ENCODE data around the gene UFD1. TPM values are rescaled to one million over a fixed set of nuclear protein-coding genes. Genes with fewer than 3 reads are reported as not detected.

UFD1 gene
- polyA plus RNA-seq, 1 of the 3 experiments (the other 2 are of a cell fraction): 111 TPM

DNA sequence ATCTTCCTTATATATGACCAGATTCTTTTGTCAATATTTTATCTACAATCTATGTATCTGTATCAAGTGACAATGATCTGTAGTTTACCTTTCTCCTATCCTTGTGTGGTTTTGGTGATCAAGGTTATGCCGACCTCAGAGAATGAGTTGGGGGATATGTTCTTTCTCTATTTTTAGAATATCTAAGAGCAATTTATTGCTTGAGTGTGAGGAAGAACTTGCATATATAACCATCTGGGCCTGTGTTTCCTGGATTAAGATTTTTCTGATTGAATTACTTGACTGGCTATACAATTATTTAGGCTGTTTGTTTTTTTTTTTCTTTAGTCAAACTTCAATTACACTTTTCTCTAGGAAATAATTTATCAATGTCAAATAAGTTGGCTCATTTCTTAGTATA, 17.5 kb downstream of the UFD1 start (continued):
- TF ChIP-seq, protein P1, sequence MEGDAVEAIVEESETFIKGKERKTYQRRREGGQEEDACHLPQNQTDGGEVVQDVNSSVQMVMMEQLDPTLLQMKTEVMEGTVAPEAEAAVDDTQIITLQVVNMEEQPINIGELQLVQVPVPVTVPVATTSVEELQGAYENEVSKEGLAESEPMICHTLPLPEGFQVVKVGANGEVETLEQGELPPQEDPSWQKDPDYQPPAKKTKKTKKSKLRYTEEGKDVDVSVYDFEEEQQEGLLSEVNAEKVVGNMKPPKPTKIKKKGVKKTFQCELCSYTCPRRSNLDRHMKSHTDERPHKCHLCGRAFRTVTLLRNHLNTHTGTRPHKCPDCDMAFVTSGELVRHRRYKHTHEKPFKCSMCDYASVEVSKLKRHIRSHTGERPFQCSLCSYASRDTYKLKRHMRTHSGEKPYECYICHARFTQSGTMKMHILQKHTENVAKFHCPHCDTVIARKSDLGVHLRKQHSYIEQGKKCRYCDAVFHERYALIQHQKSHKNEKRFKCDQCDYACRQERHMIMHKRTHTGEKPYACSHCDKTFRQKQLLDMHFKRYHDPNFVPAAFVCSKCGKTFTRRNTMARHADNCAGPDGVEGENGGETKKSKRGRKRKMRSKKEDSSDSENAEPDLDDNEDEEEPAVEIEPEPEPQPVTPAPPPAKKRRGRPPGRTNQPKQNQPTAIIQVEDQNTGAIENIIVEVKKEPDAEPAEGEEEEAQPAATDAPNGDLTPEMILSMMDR (IDR thresholded peaks at IDR 0.05): no peak

DNA sequence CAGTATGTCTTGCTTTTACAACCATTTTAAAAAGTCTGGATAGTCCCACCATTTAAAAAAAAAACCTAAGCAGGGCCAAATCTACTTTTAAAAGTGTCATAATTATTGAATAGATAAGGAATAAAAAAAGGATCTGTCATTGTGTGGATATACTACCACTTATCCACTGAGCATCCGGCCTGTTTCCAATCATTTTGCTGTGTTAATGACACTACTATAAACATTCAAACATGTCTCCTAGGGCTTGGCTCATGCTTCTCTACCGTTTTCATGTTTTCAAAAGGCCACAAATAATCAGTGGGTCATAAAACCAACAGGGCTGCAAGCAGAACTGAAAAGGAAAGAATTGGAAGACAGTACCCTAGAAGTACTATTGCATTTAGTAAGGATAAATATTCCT, 19.0 kb downstream of the UFD1 start:
- Histone ChIP-seq H3K27me3 (ENCODE audit: insufficient read depth) (no peaks in the 10 kb centered on the region), H3K79me2 (ENCODE audit: insufficient read depth) (no peaks in the 10 kb centered on the region), H4K20me1 (ENCODE audit: insufficient read depth) (no peaks in the 10 kb centered on the region), H3K9ac (no peak overlapping the region), H3K27ac (ENCODE audit: low read depth in 2 of 2, low read length in 1 of 2) (no peak overlapping the region), H2AFZ (ENCODE audit: low read depth) (no peak overlapping the region), H3F3A (replicated peaks; ENCODE audit: insufficient read depth) (no peaks in the 10 kb centered on the region), H3K9me2 (no peaks in the 10 kb centered on the region), H3K4me1 (ENCODE audit: control insufficient read depth in 1 of 2, insufficient read depth in 2 of 2, low read depth in 1 of 2, low read length in 1 of 2) (no peaks in the 10 kb centered on the region; a peak in 1 of 4 replicates), H3K4me2 (no peak overlapping the region), H3K36me3 (replicated peaks in 1 of 2; ENCODE audit: control insufficient read depth in 1 of 2, insufficient read depth in 2 of 2, low read length in 1 of 2) (peaks cover 69 to 82% of the 10 kb centered on the region in 2 experiments), H3K4me3 (ENCODE audit: low read depth in 2 of 2, low read length in 1 of 2) (no peak overlapping the region), H3K9me3 (no peaks in the 10 kb centered on the region)
- DNase-seq: no peak
- WGBS (ENCODE audit: low lambda C conversion rate): 98% methylated on average over 2 of the region's 2 CpGs
- TF ChIP-seq FOXM1 (IDR thresholded peaks at IDR 0.05; ENCODE audit: low read depth) (no peak), GATA2 (CRISPR knock-in tag; IDR thresholded peaks at IDR 0.05) (no peak), RCOR1 (IDR thresholded peaks at IDR 0.05; ENCODE audit: low read length) (no peak), EP300 (IDR thresholded peaks at IDR 0.05; ENCODE audit: borderline replicate concordance in 1 of 2, low read depth in 1 of 2, low read length in 1 of 2) (no peak), ZBTB33 (IDR thresholded peaks at IDR 0.05; ENCODE audit: borderline replicate concordance, low read depth) (no peak), SMC3 (IDR thresholded peaks at IDR 0.05; ENCODE audit: low read depth, low read length) (no peak), CHD2 (IDR thresholded peaks at IDR 0.05; ENCODE audit: low read length, partially characterized antibody) (no peak), SIN3A (IDR thresholded peaks at IDR 0.05; ENCODE audit: borderline replicate concordance, low read depth, low read length) (no peak)
- TF ChIP-seq, protein P2, sequence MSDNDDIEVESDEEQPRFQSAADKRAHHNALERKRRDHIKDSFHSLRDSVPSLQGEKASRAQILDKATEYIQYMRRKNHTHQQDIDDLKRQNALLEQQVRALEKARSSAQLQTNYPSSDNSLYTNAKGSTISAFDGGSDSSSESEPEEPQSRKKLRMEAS (IDR thresholded peaks at IDR 0.05; ENCODE audit: low read depth): no peak
- CTCF ChIA-PET: no interaction called here
- POLR2A ChIA-PET: no interaction called here

DNA sequence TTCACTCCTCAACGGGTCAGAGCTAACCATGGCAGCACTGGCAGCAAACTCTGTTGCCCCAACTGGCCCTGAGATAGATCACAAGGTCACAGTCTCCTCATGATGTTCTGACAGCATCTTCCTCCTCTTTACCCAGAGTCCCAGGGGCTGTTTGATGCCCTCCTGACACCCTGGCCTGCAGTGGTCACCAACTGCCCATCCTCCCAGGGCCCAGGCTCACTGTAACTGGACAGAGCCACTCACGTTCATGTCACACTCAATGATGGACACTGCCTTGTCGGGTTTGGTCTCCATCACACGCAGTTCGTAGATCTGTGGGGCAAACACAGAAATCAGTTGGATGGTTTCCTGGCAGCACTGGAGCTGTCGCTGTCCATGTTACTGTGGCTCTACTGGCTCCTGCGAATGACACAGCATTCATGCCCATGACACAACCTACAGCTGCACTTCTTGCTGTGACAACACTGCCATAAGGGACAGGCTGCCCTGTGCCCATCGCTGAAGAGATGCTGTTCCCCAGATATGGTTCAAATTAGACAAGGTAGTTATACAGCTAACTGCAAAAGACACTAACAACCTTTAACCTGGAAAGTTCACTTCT, 21.1 kb downstream of the UFD1 start:
- TF ChIP-seq YY1 (IDR thresholded peaks at IDR 0.05; ENCODE audit: low read depth): no peak
- TF ChIP-seq RFX5 (IDR thresholded peaks at IDR 0.05; ENCODE audit: low read length): no peak
- no peak for TF ChIP-seq TEAD4 (IDR thresholded peaks at IDR 0.05; ENCODE audit: borderline replicate concordance, insufficient read depth)
- TF ChIP-seq CHD2 (IDR thresholded peaks at IDR 0.05; ENCODE audit: low read length, partially characterized antibody): no peak
- TF ChIP-seq MEF2A (IDR thresholded peaks at IDR 0.05; ENCODE audit: borderline replicate concordance, low read depth): no peak
- H2AFZ ChIP-seq (ENCODE audit: low read depth): no peak overlapping the region
- WGBS (ENCODE audit: low lambda C conversion rate): 94% methylated on average over 8 of the region's 8 CpGs
- no peak overlapping the region for H3K4me3 ChIP-seq (ENCODE audit: low read depth in 2 of 2, low read length in 1 of 2)
- H3K79me2 ChIP-seq (ENCODE audit: insufficient read depth): no peaks in the 10 kb centered on the region
- no peaks in the 10 kb centered on the region for H3K9me2 ChIP-seq
- no peaks in the 10 kb centered on the region for H3K27me3 ChIP-seq (ENCODE audit: insufficient read depth)
- H3K9me3 ChIP-seq: no peaks in the 10 kb centered on the region
- H3F3A ChIP-seq (replicated peaks; ENCODE audit: insufficient read depth): no peaks in the 10 kb centered on the region
- ChIA-PET CTCF (interaction anchor here (0.8 to 1.5 kb wide), 4 partner anchors 14 to 172 kb away, joined by 3 to 5 read pairs (median 4); no protein-coding TSS in a partner anchor), POLR2A (no interaction called here)
- DNase-seq: no peak
- H4K20me1 ChIP-seq (ENCODE audit: insufficient read depth): no peaks in the 10 kb centered on the region
- H3K4me1 ChIP-seq (ENCODE audit: control insufficient read depth in 1 of 2, insufficient read depth in 2 of 2, low read depth in 1 of 2, low read length in 1 of 2): no peaks in the 10 kb centered on the region
- H3K27ac ChIP-seq (ENCODE audit: low read depth in 2 of 2, low read length in 1 of 2): no peak overlapping the region
- peaks cover 70 to 77% of the 10 kb centered on the region in 2 experiments for H3K36me3 ChIP-seq (replicated peaks in 1 of 2; ENCODE audit: control insufficient read depth in 1 of 2, insufficient read depth in 2 of 2, low read length in 1 of 2)
- H3K9ac ChIP-seq: no peak overlapping the region
- H3K4me2 ChIP-seq: no peak overlapping the region

Measured in SK-N-SH (cell line).